Trophoblast cell (in vitro differentiated cells and primary cell): ENCODE results near the gene NAP1L4.
A peak's percentile ranks its signal among the peaks of the same experiment; 100 is the strongest.

Source experiments
- DNase-seq, 2 donors: peaks; one replicate each; pipeline ENCODE4 v3.0.0-alpha.2; 2016
- H2AFZ ChIP-seq: 2 replicates; pipeline ENCODE4 v1.6.1; 2013; ENCODE audit warnings: low read length, moderate library complexity, mild to moderate bottlenecking; ENCODE audit not compliant: insufficient read depth, poor library complexity
- H2AK5ac ChIP-seq: 2 replicates; pipeline ENCODE4 v1.6.1; 2013; ENCODE audit warnings: mild to moderate bottlenecking, low read length
- H2BK120ac ChIP-seq: 2 replicates; pipeline ENCODE4 v1.6.1; 2013; ENCODE audit warnings: low read length, mild to moderate bottlenecking, moderate library complexity; ENCODE audit not compliant: insufficient read depth, poor library complexity
- H2BK12ac ChIP-seq: 2 replicates; pipeline ENCODE4 v1.6.1; 2013; ENCODE audit warnings: mild to moderate bottlenecking, low read length, moderate library complexity
- H2BK5ac ChIP-seq: 2 replicates; pipeline ENCODE4 v1.6.1; 2013; ENCODE audit warnings: low read length, low read depth, moderate library complexity, mild to moderate bottlenecking; ENCODE audit not compliant: poor library complexity
- H3K14ac ChIP-seq: 2 replicates; pipeline ENCODE4 v1.6.1; 2013; ENCODE audit warnings: mild to moderate bottlenecking, low read length
- H3K18ac ChIP-seq: 2 replicates; pipeline ENCODE4 v1.6.1; 2013; ENCODE audit warnings: mild to moderate bottlenecking, low read length
- H3K23ac ChIP-seq: 2 replicates; pipeline ENCODE4 v1.6.1; 2013; ENCODE audit warnings: low read length
- H3K27ac ChIP-seq: 2 replicates; pipeline ENCODE4 v1.5.1; 2013; ENCODE audit warnings: low read depth, mild to moderate bottlenecking, inconsistent platforms, low read length, moderate library complexity
- H3K27me3 ChIP-seq: 2 replicates; pipeline ENCODE4 v1.6.1; 2013; ENCODE audit warnings: inconsistent platforms, mild to moderate bottlenecking, low read length, moderate library complexity; ENCODE audit not compliant: insufficient read depth
- H3K36me3 ChIP-seq, 2 experiments: 1 replicate in 1 of 2; 2 replicates in 1 of 2; pipeline ENCODE4 v1.6.1; 2013; ENCODE audit warnings: low read length in 2 of 2, mild to moderate bottlenecking in 2 of 2, moderate library complexity in 1 of 2; ENCODE audit not compliant: insufficient read depth in 2 of 2, control insufficient read depth in 1 of 2
- H3K4ac ChIP-seq: 2 replicates; pipeline ENCODE4 v1.6.1; 2013; ENCODE audit warnings: low read depth, mild to moderate bottlenecking, low read length, moderate library complexity
- H3K4me1 ChIP-seq, 2 experiments: 1 replicate in 1 of 2; 2 replicates in 1 of 2; pipeline ENCODE4 v1.6.1; 2013; ENCODE audit warnings: low read length in 2 of 2, mild to moderate bottlenecking in 2 of 2, moderate library complexity in 1 of 2; ENCODE audit not compliant: insufficient read depth in 2 of 2, control insufficient read depth in 1 of 2
- H3K4me2 ChIP-seq: 2 replicates; pipeline ENCODE4 v1.6.1; 2013; ENCODE audit warnings: inconsistent platforms, mild to moderate bottlenecking, low read length, moderate library complexity
- H3K4me3 ChIP-seq: 2 replicates; pipeline ENCODE4 v1.5.1; 2013; ENCODE audit warnings: mild to moderate bottlenecking, low read depth, low read length, inconsistent platforms
- H3K79me1 ChIP-seq: one replicate; pipeline ENCODE4 v1.6.1; 2013; ENCODE audit warnings: low read length
- H3K79me2 ChIP-seq: 2 replicates; pipeline ENCODE4 v1.6.1; 2013; ENCODE audit warnings: low read length, mild to moderate bottlenecking; ENCODE audit not compliant: control insufficient read depth, insufficient read depth, poor library complexity
- H3K9ac ChIP-seq: 2 replicates; pipeline ENCODE4 v1.6.1; 2013; ENCODE audit warnings: mild to moderate bottlenecking, low read length
- H3K9me3 ChIP-seq: 2 replicates; pipeline ENCODE4 v1.6.1; 2013; ENCODE audit warnings: low read depth, mild to moderate bottlenecking, control low read depth, inconsistent platforms, low read length; ENCODE audit not compliant: insufficient read depth
- H4K12ac ChIP-seq: 2 replicates; pipeline ENCODE4 v1.6.1; 2013; ENCODE audit warnings: low read depth, mild to moderate bottlenecking, low read length, moderate library complexity
- H4K8ac ChIP-seq: 2 replicates; pipeline ENCODE4 v1.6.1; 2013; ENCODE audit warnings: low read depth, mild to moderate bottlenecking, low read length, moderate library complexity
- H4K91ac ChIP-seq: one replicate; pipeline ENCODE4 v1.6.1; 2013; ENCODE audit warnings: low read depth, mild to moderate bottlenecking, low read length, moderate library complexity
- WGBS: extraction: QIAGEN DNeasy Blood & Tissue Kit; methylation state at CpG from one replicate; pipeline ENCODE4 v1.1.7; 2013; ENCODE audit warnings: missing lambda C conversion rate; ENCODE audit not compliant: insufficient read length, insufficient coverage; ENCODE audit errors: extremely low coverage; 5-methylcytosine and 5-hydroxymethylcytosine counted together

The NAP1L4 gene

DNA sequence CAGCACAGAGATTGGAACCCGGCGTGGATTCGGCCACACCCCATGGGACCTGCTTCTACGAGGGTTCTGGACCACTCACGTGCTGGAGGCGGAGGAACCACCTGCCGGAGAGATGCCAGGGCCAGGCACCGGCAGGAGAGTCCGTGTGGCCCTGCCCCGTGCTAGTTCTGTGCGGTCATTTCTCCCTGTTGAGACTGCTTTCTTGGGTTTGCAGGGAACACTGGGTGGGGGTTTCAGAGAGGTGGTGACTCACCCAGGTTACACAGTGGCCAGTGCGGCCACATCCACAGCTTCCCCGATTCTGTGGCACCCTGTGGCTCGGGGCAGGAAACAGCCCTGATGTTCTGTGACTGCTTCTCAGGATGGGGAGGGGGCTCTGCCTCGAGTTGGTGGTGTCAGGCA is 59.3 kb downstream of the NAP1L4 start:
- DNase-seq: peak; percentile 38 to 59

DNA sequence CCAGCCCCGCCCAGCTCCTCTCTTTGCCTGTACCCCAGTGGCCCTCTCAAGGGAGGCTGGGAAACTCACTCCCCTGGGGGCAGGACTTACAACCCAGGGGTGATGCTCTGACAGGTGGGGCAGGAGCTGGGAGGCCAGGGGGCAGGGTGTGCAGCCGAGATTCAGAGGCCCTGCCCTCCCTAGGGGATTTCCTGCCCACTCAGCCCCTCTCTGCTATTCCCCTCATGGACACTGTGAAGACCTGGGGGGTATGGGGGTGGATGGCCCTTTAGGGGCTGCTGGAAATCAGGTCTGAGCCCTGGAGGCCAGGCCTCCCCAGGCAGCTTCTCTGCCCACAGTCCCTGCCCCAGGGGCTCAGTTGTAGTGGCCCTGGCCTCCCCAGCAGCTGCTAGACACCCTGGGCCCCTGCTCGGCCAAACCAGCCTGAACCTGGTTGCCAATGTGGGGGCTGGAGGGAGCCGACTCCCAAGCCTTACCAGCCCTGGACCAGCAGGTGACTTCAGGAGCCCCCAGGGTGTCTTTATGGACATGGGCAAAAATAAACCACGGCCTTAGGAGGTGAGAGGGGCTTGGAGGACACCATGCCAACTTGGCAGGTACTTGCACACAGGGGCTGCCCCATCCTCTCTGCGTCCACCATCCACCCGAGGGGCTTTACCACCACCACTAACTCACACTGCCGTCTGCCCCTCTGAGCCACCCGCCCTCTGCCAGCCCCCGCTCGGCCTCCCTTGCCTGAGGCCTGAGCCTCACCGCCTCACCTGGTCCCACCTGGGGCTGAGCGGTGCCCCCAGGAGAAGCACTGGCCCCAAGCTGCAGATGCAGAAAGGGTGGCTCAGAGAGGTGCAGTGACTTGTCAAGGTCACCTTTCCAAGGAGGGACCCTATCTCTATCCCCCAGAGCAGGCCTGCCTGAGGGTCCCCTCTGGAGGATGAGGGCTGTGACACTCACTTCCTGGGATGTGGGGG is 60.1 kb downstream of the NAP1L4 start:
- Histone ChIP-seq H3K9ac (no peak overlapping the region), H3K18ac (no peak overlapping the region), H2BK12ac (no peak overlapping the region), H2AK5ac (no peak overlapping the region), H2BK5ac (no peak overlapping the region), H3K79me2 (no peaks in the 10 kb centered on the region), H3K36me3 (no peaks in the 10 kb centered on the region), H3K4me3 (no peak overlapping the region), H2AFZ (no peak overlapping the region), H3K4me2 (no peak overlapping the region), H3K27ac (no peak overlapping the region), H4K12ac (no peak overlapping the region), H3K9me3 (peaks cover 10% of the 10 kb centered on the region), H3K4ac (no peak overlapping the region), H3K27me3 (peaks cover 30% of the 10 kb centered on the region), H3K23ac (no peak overlapping the region), H3K79me1 (peaks cover 5% of the 10 kb centered on the region), H3K4me1 (peaks cover 15 to 29% of the 10 kb centered on the region in 2 experiments), H2BK120ac (no peak overlapping the region), H4K91ac (no peak overlapping the region), H4K8ac (no peak overlapping the region), H3K14ac (no peak overlapping the region)
- no peak for DNase-seq
- WGBS: no CpG with 5 or more reads among the region's 13 CpGs

More for the DNA sequence above, 59.3 kb downstream of the NAP1L4 start:
- peaks cover 9% of the 10 kb centered on the region for H3K9me3 ChIP-seq
- no peak overlapping the region for H2BK5ac ChIP-seq
- no peak overlapping the region for H3K18ac ChIP-seq
- H2BK12ac ChIP-seq: no peak overlapping the region
- H3K23ac ChIP-seq: no peak overlapping the region
- no peak overlapping the region for H3K9ac ChIP-seq
- H3K79me1 ChIP-seq: peaks cover 5% of the 10 kb centered on the region
- no peak overlapping the region for H3K4me3 ChIP-seq
- peaks cover 23% of the 10 kb centered on the region for H3K27me3 ChIP-seq
- peaks cover 15 to 29% of the 10 kb centered on the region in 2 experiments for H3K4me1 ChIP-seq
- no peak overlapping the region for H2AK5ac ChIP-seq
- H2BK120ac ChIP-seq: no peak overlapping the region
- no peak overlapping the region for H3K4me2 ChIP-seq
- H4K12ac ChIP-seq: no peak overlapping the region
- no peak overlapping the region for H3K14ac ChIP-seq
- WGBS: no CpG with 5 or more reads among the region's 15 CpGs
- H3K27ac ChIP-seq: no peak overlapping the region
- H4K91ac ChIP-seq: no peak overlapping the region
- no peak overlapping the region for H2AFZ ChIP-seq
- no peaks in the 10 kb centered on the region for H3K79me2 ChIP-seq
- H3K4ac ChIP-seq: no peak overlapping the region
- no peak overlapping the region for H4K8ac ChIP-seq
- H3K36me3 ChIP-seq: no peaks in the 10 kb centered on the region

GRCh38 chr11:2931420-2931746 is 60.7 kb downstream of the NAP1L4 start:
- no peak overlapping the region for H4K12ac ChIP-seq
- no peak overlapping the region for H2BK12ac ChIP-seq
- H2AFZ ChIP-seq: no peak overlapping the region
- peaks cover 14% of the 10 kb centered on the region for H3K9me3 ChIP-seq
- WGBS: no CpG with 5 or more reads among the region's 4 CpGs
- no peak overlapping the region for H3K14ac ChIP-seq
- H3K4me3 ChIP-seq: no peak overlapping the region
- H3K4me2 ChIP-seq: no peak overlapping the region
- no peak overlapping the region for H3K23ac ChIP-seq
- no peak overlapping the region for H2BK5ac ChIP-seq
- H3K9ac ChIP-seq: no peak overlapping the region
- H3K36me3 ChIP-seq: no peaks in the 10 kb centered on the region
- no peaks in the 10 kb centered on the region for H3K79me2 ChIP-seq
- no peak overlapping the region for H2AK5ac ChIP-seq
- no peak overlapping the region for H2BK120ac ChIP-seq
- no peak overlapping the region for H3K18ac ChIP-seq
- no peak for DNase-seq
- H3K27me3 ChIP-seq: peaks cover 36% of the 10 kb centered on the region
- H3K4me1 ChIP-seq: peaks cover 15 to 29% of the 10 kb centered on the region in 2 experiments
- no peak overlapping the region for H4K8ac ChIP-seq
- H3K4ac ChIP-seq: no peak overlapping the region
- H4K91ac ChIP-seq: no peak overlapping the region
- no peak overlapping the region for H3K27ac ChIP-seq
- H3K79me1 ChIP-seq: peaks cover 5% of the 10 kb centered on the region

DNA sequence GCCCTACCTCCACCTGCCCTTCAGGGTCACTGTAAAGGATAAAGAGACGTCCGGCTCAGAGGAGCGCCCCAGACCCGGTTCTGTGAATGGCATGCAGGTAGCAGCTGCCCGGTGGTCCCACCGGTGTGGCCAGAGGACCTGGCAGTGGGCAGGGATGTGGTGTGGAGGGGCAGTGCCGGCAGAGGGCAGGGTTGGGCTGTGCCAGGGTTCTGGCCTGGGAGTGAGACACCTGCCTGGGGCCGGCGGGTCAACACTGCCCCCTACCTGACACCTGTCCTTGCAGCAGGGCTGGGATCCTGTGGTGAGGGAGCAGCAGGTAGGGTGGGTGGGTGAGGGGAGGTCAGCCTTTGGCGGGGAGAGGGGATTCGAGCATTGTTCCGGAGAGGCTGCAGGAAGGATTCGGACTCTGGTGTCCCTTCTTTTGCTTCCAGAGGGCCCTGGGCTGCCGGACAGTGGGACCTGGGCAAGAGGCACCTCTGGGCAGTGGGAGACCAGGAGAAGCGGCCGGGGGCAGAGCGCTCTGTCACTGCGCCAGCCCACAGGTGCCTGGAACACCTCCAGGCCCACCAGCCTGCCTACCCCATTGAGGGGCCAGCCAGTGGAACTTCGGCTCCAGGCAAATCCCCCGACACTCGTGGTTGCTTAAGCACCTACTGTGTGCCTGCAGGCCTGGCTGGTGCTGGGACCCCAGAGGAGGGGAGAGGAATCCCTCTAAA is 61.3 kb downstream of the NAP1L4 start:
- Histone ChIP-seq H3K18ac (no peak overlapping the region), H3K14ac (no peak overlapping the region), H2BK120ac (no peak overlapping the region), H2AK5ac (no peak overlapping the region), H2AFZ (no peak overlapping the region), H3K4me3 (no peak overlapping the region), H4K12ac (no peak overlapping the region), H3K79me2 (no peaks in the 10 kb centered on the region), H4K91ac (peak overlapping the region; percentile 31), H3K9me3 (peaks cover 14% of the 10 kb centered on the region), H3K9ac (no peak overlapping the region), H4K8ac (no peak overlapping the region), H3K27ac (no peak overlapping the region), H3K23ac (no peak overlapping the region), H3K79me1 (peaks cover 5% of the 10 kb centered on the region), H3K27me3 (peaks cover 36% of the 10 kb centered on the region), H3K36me3 (no peaks in the 10 kb centered on the region), H3K4me2 (peak overlapping the region; percentile 60), H2BK5ac (no peak overlapping the region), H2BK12ac (no peak overlapping the region), H3K4ac (no peak overlapping the region), H3K4me1 (peaks cover 15 to 29% of the 10 kb centered on the region in 2 experiments)
- DNase-seq: peak; percentile 66 to 75
- WGBS: no CpG with 5 or more reads among the region's 21 CpGs
